Liver (tissue), 3 donors: Measurements from ENCODE around the gene IKZF1.

ENCODE experiments used
- CTCF ChIP-seq: fragments of 150-350 bp; IDR thresholded peaks from 2 replicates; pipeline ENCODE4 v1.5.1; 2017; ENCODE audit warnings: improper control_type of control experiment, low read depth, low read length; ENCODE audit not compliant: missing input control
- TAF1 ChIP-seq: conservative IDR thresholded peaks from 2 replicates; pipeline ENCODE4 v1.6.1; 2016; ENCODE audit warnings: antibody characterized with exemption, mild to moderate bottlenecking
- YY1 ChIP-seq: IDR thresholded peaks from 2 replicates; pipeline ENCODE4 v1.6.1; 2016; ENCODE audit warnings: antibody characterized with exemption, mild to moderate bottlenecking
- donor health status: healthy.
- donor health status: healthy.

GRCh38 chr7:50400114-50400513 is 95.6 kb downstream of the IKZF1 start:
- no peak for TF ChIP-seq CTCF
- no peak for TF ChIP-seq TAF1
- no peak for TF ChIP-seq YY1
